Kidney (tissue), 22 donors: ENCODE results near the gene P2RY4. TPM values are rescaled to one million over a fixed set of nuclear protein-coding genes. Genes with fewer than 3 reads are reported as not detected.
A peak's percentile ranks its signal among the peaks of the same experiment; 100 is the strongest.

Experiments used
- DNase-seq, 5 donors: peaks; one replicate each; pipeline ENCODE4 v3.0.0-alpha.2; 2013 to 2020
- FAIRE-seq: peaks from 2 replicates; lab custom pipeline; 2012; peaks lifted over from hg19 to GRCh38; lab: Jason Lieb, UNC
- H3K27ac ChIP-seq, 2 donors: one replicate each; pipeline ENCODE4 v1.7.0; 2013; ENCODE audit warnings: low read depth in 2 of 2, low read length in 2 of 2, inconsistent platforms in 1 of 2
- H3K27me3 ChIP-seq: one replicate; pipeline ENCODE4 v1.7.1; 2013; ENCODE audit warnings: low read length, inconsistent platforms; ENCODE audit not compliant: control insufficient read depth, insufficient read depth
- H3K36me3 ChIP-seq, 3 donors: one replicate each; pipeline versions ENCODE4 v1.7.0 to v1.7.1; 2013; ENCODE audit warnings: low read length in 3 of 3, control low read depth in 1 of 3, inconsistent platforms in 1 of 3; ENCODE audit not compliant: insufficient read depth in 3 of 3, control insufficient read depth in 2 of 3
- H3K4me1 ChIP-seq, 3 donors: one replicate each; pipeline versions ENCODE4 v1.7.0 to v1.7.1; 2013; ENCODE audit warnings: low read length in 3 of 3, inconsistent platforms in 1 of 3, low read depth in 1 of 3; ENCODE audit not compliant: control insufficient read depth in 2 of 3, insufficient read depth in 2 of 3
- H3K4me3 ChIP-seq, 3 donors: one replicate each; pipeline versions ENCODE4 v1.7.0 to v1.8.1; 2013; ENCODE audit warnings: low read length in 3 of 3, control low read depth in 1 of 3, inconsistent platforms in 1 of 3
- H3K9ac ChIP-seq, 3 donors: one replicate each; pipeline versions ENCODE4 v1.7.0 to v1.7.1; 2013; ENCODE audit warnings: low read length in 3 of 3, control low read depth in 1 of 3, inconsistent platforms in 1 of 3
- H3K9me3 ChIP-seq, 3 donors: one replicate each; pipeline versions ENCODE4 v1.7.0 to v1.7.1; 2013; ENCODE audit warnings: low read length in 3 of 3, control low read depth in 1 of 3, inconsistent platforms in 1 of 3; ENCODE audit not compliant: control insufficient read depth in 2 of 3, insufficient read depth in 1 of 3
- CTCF ChIP-seq: IDR thresholded peaks from 3 replicates; pipeline ENCODE4 v1.5.1; 2012; ENCODE audit warnings: mild to moderate bottlenecking, moderate library complexity, borderline replicate concordance; ENCODE audit not compliant: insufficient read depth; ENCODE audit errors: extremely low read depth
- intact Hi-C: fragments of 100-400 bp; cut with DNase I; formaldehyde crosslinking; loops from one replicate; pipeline ENCODE4 v1.11.1; 2022
- long read RNA-seq, 10 donors: library from polyadenylated mRNA in 1 of 10; unstranded in 1 of 10; transcript quantifications; one replicate each; pipeline ENCODE4 v2.0.0 and lab custom pipeline, GENCODE V29; 2021 to 2026
- polyA plus RNA-seq: library from polyadenylated mRNA; stranded (reverse); fragments of 350-450 nt; fragmentation: Illumina TruSeq; extraction: RNeasy Lipid Tissue Mini Kit (QIAGEN cat#74804); gene quantifications from one replicate; pipeline ENCODE4 v1.2.3, GENCODE V29; 2014; ENCODE audit warnings: low read depth, low replicate concordance; ENCODE audit not compliant: insufficient read depth
- total RNA-seq: library from RNA; stranded (reverse); fragmentation: NEBNext Ultra II Directional; extraction: Animal tissue kit (Norgen Biotek cat#: 25700); gene quantifications from one replicate; pipeline ENCODE4 v1.2.1, GENCODE V29; 2021
- donor health status: control.
- donor health status: control.
- donor health status: control.
- donor health status: control.
- donor health status: control.
- donor health status: DM: yes; HTN: yes; CAD: no.
- donor health status: Normal renal cell carcinoma (clear cell type).

The P2RY4 gene
- 0.31 TPM for total RNA-seq
- polyA plus RNA-seq = not detected
- long read RNA-seq, donor 1, partial matches to known transcripts = 0 of 1 reads
- long read RNA-seq, donor 1, other reads (novel, unspliced or antisense) = 0 of 1 reads
- long read RNA-seq, donor 2 = 0 reads
- long read RNA-seq, donor 3 = 0 reads
- long read RNA-seq, donor 4 = 0 reads
- long read RNA-seq, donor 5 = 0 reads
- long read RNA-seq, donor 6 = 0 reads
- long read RNA-seq, donor 7 = 0 reads
- long read RNA-seq, donor 8 = 0 reads
- long read RNA-seq, donor 9 = 0 reads
- long read RNA-seq, donor 10 = 0 reads

GRCh38 chrX:70260104-70260503 is at the start of gene P2RY4:
TSS of gene P2RY4 (minus strand) at chrX:70260204. CDS start at chrX:70259624, 580 bp downstream.
- Histone ChIP-seq H3K4me1 (no peaks in the 10 kb centered on the region), H3K27me3 (no peaks in the 10 kb centered on the region), H3K9ac (no peak within 1 kb of the TSS), H3K9me3 (no peaks in the 10 kb centered on the region), H3K36me3 (no peaks in the 10 kb centered on the region), H3K27ac (no peak within 1 kb of the TSS), H3K4me3 (no peak within 1 kb of the TSS)
- no peak for FAIRE-seq
- no peak for DNase-seq
- intact Hi-C loops = no loop called here
- no peak for TF ChIP-seq CTCF

GRCh38 chrX:70301716-70302115 is 41.7 kb upstream of the P2RY4 start:
- no peaks in the 10 kb centered on the region for H3K36me3 ChIP-seq
- DNase-seq = peak in 1 of 5 donors; percentile 7
- H3K27ac ChIP-seq = no peak overlapping the region
- TF ChIP-seq CTCF = no peak
- FAIRE-seq = no peak
- intact Hi-C loops = no loop called here
- H3K9me3 ChIP-seq = no peaks in the 10 kb centered on the region
- no peaks in the 10 kb centered on the region for H3K4me1 ChIP-seq
- H3K4me3 ChIP-seq = no peak overlapping the region
- H3K27me3 ChIP-seq = no peaks in the 10 kb centered on the region
- H3K9ac ChIP-seq = no peak overlapping the region

- no peak overlapping the region for H3K9ac ChIP-seq
- H3K4me3 ChIP-seq = no peak overlapping the region
- H3K36me3 ChIP-seq = no peaks in the 10 kb centered on the region
- H3K27me3 ChIP-seq = no peaks in the 10 kb centered on the region
- FAIRE-seq (no peak), DNase-seq (no peak)
- peaks cover 0 to 6% (median 5%) of the 10 kb centered on the region in 3 donors for H3K4me1 ChIP-seq
- no peak overlapping the region for H3K27ac ChIP-seq
- no peaks in the 10 kb centered on the region for H3K9me3 ChIP-seq
- intact Hi-C loops = no loop called here
- TF ChIP-seq CTCF = no peak
Measured at GRCh38 chrX:70293621-70294020, 33.6 kb upstream of the P2RY4 start.
